Stimulated activated CD4-positive, alpha-beta T cell treated with anti-CD3 and anti-CD28 coated beads, Interleukin-4, amount 100 ng/mL, for 24 hours (primary cell): ENCODE measurements around the gene FBXO41.

Experiments
- DNase-seq: peaks from one replicate; pipeline ENCODE4 v3.0.0-alpha.2; 2020

The FBXO41 gene

DNA sequence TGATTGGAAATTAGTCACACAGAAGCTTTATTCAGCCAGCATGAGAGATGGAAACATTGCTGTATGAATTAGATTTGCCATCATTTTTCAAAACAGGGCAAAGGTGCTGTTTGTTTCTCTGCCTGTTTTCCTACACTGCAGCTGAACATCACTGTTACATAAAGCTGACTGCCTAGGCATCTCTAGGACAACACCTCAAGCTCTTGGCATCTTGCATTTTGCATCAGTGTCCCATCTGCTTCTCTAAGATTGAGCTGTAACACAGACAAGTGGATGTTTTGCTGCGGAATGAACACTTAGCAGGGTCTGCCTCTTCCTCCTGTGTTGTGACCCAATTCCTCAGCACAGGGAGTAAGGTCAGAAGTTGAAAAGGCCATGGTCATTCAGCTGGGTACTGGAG lies 45.3 kb downstream of the FBXO41 start:
- DNase-seq: no peak

GRCh38 chr2:73238149-73238548 lies 46.1 kb downstream of the FBXO41 start:
- no peak for DNase-seq

DNA sequence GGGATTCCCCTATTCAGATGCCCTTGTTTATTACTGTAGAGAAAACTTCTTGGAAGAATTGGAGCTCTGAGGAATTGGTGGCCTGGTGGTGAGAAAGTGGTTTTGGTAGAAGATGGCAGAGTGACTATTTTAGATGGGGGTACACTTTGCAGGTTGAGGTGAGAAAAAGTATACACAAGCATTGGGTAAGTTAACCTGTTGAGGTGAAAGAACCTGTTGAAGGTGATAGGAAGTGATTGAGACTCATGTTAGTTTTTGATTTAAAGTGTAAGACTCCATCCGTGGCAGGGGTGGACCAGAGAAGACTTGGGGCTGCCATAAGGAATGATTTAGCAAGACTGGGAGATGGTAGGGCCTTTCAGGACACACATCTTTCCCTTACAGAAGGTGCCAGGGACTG lies 47.1 kb downstream of the FBXO41 start:
- no peak for DNase-seq

GRCh38 chr2:73235315-73236028 lies 48.8 kb downstream of the FBXO41 start:
- DNase-seq: no peak

- DNase-seq: peak; percentile 90
Observed at GRCh38 chr2:73233932-73234832, 50.1 kb downstream of the FBXO41 start, which contains the start of gene CCT7. Gene CCT7, plus strand, starts transcription at chr2:73234308. Its CDS starts 71 bp downstream, at chr2:73234379.

DNA sequence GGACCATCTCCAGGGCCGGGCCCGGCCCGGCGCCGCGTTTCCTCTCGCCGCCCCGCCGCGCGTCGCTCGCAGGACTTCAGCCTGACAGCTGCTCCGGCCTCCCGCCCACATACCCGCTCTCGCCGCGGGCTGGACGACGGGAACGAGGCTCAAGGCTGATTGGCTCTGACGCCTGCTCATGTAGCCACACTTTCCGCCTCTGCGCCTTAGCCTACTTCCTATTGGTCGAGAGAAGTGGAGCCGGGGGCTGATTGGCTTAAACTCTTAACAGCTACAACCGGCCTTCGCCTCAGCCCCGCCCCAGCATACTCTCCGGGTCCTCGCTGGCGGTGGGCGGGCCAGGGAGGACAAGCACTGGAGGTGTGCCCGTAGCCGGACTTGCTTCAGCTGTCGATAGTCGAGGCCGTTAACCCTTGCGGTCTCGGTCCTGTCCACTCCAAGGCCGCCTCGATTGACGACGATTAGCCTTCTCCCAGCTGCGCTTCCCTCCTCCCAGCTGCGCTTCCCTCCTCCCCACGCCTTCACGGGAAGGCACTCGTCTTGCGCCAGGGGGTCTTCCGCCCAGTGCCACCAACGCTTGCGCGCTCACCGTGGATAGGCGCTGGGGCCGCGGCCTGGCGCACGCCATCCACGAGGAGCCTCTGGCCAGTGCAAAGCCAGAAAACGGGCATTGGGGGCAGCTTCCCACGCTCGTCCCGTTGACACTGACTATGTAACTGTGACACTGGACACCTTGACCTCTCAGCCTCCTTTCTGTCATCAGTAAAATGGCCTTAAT lies 50.9 kb downstream of the FBXO41 start, which contains the start of gene PRADC1:
PRADC1 (minus strand) TSS at position 86 of the 778 bp plus-strand sequence; CDS start at position 7, 79 bp downstream.
- DNase-seq: peak; percentile 96

DNA sequence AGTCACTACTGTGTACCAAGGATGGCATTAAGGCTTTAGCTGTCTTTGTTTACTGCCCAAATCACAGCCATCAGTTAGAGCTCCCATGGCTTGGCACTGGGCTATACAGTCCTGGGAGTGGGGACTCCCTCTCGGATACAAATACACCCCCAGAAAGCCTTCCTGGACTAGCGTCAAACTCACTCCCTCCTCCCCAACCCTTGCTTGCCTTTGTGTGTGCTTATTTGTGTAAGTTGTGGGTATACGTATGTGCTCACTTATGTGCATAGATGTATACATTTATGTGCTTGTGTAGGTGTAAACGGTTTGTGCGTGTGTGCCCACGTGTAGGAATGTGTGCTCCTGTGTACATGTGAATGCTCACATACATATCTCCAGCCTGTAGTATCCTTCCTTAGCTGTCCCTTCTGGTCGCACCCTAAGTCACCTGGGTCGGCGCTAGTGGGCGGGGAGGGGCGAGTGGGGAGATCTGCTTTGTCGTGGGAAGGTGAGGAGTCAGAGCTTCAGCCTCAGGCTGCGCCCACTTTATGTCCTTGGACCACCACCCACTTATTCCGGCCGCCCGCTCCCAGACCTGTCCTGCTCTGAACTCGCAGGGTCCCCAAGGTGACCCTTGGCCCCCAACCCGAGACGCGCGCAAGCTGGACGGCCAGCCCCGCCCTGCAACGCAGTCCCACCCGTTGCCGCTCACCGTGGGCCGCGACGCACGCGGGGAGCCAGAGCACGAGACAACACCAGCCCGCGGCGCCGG lies 51.7 kb downstream of the FBXO41 start:
- peak; percentile 27 for DNase-seq

DNA sequence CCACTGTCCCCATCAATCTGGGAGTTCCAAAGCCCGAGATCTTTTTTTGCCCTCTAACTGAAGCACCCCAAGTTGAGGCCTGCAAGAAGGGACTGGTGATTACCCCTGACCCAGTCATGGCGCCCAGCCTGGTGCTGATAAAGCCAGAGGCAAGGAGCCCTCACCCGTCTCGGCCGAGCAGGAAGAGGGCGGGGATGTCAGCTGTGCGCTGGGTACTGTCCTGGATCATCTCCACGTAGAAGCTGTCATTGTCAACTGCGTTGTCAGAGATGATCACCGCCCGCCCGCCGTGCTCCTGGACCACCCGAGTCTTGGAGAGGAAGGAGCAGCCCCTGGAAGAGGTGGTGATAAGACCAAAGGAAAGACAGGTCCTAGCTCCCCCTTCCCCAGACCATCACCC lies 55.6 kb downstream of the FBXO41 start:
- no peak for DNase-seq

GRCh38 chr2:73227086-73227485 lies 57.2 kb downstream of the FBXO41 start:
- no peak for DNase-seq

GRCh38 chr2:73225513-73226360 lies 58.5 kb downstream of the FBXO41 start:
- no peak for DNase-seq

DNA sequence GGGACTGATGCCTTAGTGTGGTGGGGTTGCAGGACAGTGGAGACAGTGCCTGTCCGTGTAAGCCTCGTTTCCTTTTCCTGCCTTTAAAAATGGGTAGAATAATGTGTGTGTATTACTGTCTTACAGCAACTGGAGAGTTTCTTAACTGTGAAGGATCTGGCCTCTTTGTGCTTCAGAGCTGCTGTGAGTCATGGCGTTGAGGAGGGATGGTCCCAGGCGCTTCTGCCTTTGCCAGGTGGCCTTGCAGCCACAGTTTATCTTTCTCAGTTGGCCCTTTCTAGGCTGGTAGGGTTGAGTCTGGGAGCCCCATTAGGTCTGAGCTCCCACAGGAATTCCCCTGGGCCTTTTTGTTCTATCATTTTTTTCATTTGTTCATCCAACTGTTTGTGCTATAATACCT lies 60.5 kb downstream of the FBXO41 start:
- DNase-seq: no peak

DNA sequence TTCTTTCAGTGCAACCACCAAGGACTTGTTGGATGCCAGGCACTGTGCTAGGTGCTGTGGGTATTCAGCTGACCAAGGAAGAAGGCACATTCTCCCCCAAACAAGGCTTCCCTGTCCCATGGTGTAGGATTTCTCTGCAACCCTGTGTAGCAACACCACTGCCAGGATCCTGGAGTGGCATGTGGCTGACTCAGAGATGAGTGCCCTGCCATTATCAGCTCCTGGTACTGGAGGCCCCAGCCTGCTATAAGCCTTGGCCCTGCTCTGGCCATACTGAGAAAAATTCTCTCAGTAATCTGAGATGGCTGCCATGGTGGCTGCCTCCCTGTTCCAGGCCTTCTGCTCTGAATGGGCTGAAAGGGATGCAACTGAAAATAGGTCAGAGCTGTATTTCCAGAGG lies 66.0 kb downstream of the FBXO41 start:
- no peak for DNase-seq

- no peak for DNase-seq
Observed at GRCh38 chr2:73217826-73218225, 66.5 kb downstream of the FBXO41 start.

DNA sequence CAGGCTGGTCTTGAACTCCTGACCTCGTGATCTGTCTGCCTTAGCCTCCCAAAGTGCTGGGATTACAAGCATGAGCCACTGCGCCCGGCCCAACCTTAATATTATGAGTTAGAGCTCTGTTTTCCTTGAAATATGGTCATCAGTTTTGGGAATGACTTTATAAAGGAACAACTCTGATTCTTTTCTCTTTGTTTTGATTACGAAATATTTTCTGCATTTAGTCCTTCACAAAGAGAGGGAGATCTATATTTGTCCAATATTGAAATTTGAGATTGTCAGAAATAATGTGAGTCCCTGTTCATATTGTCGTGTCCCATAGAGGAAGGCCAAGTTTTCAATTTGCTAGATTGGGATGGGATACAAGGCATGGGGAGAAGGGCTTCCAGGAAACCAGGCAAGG lies 67.1 kb downstream of the FBXO41 start:
- no peak for DNase-seq

DNA sequence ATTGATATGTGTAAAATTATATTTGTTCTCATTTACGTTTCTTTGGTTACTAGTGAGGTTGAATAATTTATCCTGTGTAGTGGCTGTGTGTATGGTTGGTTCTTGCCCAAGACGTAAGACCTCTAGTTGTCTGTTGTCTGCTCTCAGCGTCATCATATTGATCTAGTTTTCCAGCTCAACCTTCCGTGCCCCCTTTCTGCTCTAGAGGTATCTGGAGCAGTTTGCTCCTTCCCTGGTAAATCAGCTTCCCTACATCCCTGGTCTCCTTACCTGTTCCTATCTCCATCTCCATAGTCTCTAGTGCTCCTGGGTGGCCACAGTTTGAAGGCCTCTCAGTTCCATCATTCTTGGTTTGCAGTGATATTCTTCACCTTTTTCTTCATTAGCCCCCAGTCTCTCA lies 69.0 kb downstream of the FBXO41 start:
- no peak for DNase-seq

DNA sequence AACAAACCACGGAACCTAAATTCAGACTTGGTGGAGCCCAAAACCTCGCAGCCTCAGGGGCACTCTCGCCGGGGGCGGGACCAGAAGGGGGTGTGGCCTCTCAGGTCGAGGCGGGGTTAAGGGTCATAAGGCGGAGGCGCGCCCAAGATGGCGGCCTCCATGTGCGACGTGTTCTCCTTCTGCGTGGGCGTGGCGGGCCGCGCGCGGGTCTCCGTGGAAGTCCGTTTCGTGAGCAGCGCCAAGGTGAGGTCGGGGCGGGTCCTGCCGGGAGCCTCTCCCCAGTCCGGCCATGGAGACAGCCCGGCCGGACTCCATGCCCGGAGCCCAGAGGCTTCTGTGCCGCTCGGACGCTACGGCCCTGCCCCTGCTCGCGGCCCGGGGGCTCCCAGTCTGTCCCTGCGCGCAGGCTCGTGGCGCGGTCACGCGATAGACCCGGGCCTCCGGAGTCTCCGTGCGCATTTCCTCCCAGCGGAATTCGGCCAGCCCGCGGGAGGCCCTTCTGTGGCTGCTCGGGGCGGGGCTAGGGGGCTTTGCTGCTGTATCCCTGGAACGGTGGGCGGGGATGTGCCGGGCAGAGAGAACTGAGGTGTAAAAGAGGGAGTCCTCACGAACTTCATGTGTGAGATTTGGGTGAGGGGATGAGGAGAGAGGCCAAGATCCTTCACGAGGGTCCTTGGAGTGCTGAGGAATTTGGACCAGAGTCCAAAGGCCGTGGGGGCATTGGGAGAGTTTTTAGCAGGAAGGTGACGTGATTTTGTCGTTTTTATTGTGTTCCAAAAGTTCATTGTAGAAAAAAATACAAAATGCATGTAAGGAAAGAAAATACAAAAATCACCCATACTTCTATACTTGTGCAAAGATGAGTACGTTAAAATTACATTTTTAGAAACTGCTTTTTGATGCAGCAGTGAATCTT lies 69.9 kb downstream of the FBXO41 start, which contains the start of gene SMYD5:
SMYD5 (plus strand) TSS at position 126 of the 916 bp plus-strand sequence; CDS start at position 148, 22 bp downstream.
- peak; percentile 93 for DNase-seq

GRCh38 chr2:73212448-73213176 lies 71.7 kb downstream of the FBXO41 start:
- peak; percentile 79 for DNase-seq

- DNase-seq: no peak
Observed at GRCh38 chr2:73212098-73212447, 72.2 kb downstream of the FBXO41 start.

DNA sequence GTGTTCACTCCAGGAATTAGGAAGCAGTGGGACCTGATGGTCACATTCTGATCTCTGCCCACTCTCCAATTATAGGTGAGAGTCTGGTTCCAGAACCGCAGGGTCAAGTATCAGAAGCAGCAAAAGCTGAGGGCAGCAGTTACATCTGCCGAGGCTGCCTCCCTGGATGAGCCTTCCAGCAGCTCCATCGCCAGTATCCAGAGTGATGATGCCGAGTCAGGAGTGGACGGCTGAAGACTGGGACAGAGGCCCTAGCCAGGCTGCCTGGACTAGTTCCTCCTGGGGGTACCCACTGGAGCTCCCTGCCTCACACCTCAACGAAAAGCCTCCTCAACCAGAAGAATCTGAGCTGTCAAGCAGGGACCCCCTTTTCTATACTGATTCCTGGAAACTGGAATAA lies 73.6 kb downstream of the FBXO41 start:
- DNase-seq: no peak

GRCh38 chr2:73210019-73210418 lies 74.3 kb downstream of the FBXO41 start:
- no peak for DNase-seq
